Peyer's patch (tissue), 4 donors: ENCODE results near the gene TRIL. TPM values are rescaled to one million over a fixed set of nuclear protein-coding genes. Genes with fewer than 3 reads are reported as not detected.

Experiments used
- DNase-seq, 3 donors: peaks; one replicate each; pipeline ENCODE4 v3.0.0-alpha.2; 2017 to 2019
- H3K27ac ChIP-seq, 4 donors: fragments of 200-600 bp; sonication (generic); one replicate each; pipeline ENCODE4 v1.5.1; 2016 to 2019
- H3K27me3 ChIP-seq, 2 donors: fragments of 200-600 bp; sonication (generic); one replicate each; pipeline ENCODE4 v1.5.1; 2019
- H3K36me3 ChIP-seq, 3 donors: fragments of 200-600 bp; sonication (generic); one replicate each; pipeline ENCODE4 v1.5.1; 2016 to 2019
- H3K4me1 ChIP-seq, 4 donors: fragments of 200-600 bp; sonication (generic); one replicate each; pipeline ENCODE4 v1.5.1; 2016 to 2019
- H3K4me3 ChIP-seq, 4 donors: fragments of 200-600 bp; sonication (generic); 1 replicate in 3 of 4; 2 replicates in 1 of 4; pipeline ENCODE4 v1.5.1; 2016 to 2019; ENCODE audit warnings: mild to moderate bottlenecking in 1 of 4
- H3K9me3 ChIP-seq, 4 donors: fragments of 200-600 bp; sonication (generic); one replicate each; pipeline ENCODE4 v1.5.1; 2016 to 2019; ENCODE audit warnings: mild to moderate bottlenecking in 1 of 4
- POLR2A ChIP-seq, 2 donors: fragments of 450-650 bp; IDR thresholded peaks; one replicate each; pipeline ENCODE4 v1.5.1; 2017; ENCODE audit warnings: antibody characterized with exemption in 2 of 2, mild to moderate bottlenecking in 2 of 2, moderate library complexity in 2 of 2
- total RNA-seq, 4 donors: library from RNA; depleted of rRNA; stranded (reverse); fragments of >200 nt; gene quantifications; one replicate each; pipeline ENCODE4 v1.1.0, GENCODE V29; 2016
- TF ChIP-seq, protein P1 (sequence below), 6 experiments: fragments of 450-650 bp in 4 of 6; fragments of 200-600 bp in 2 of 6; sonication (generic) in 1 of 6; IDR thresholded peaks; one replicate each; pipeline ENCODE4 v1.5.1; 2017 to 2019; ENCODE audit warnings: antibody characterized with exemption in 6 of 6, mild to moderate bottlenecking in 3 of 6, moderate library complexity in 1 of 6

Gene TRIL
- total RNA-seq, 4 donors from 2014 or later: 0.70 to 1.7 (median 1.0) TPM

DNA sequence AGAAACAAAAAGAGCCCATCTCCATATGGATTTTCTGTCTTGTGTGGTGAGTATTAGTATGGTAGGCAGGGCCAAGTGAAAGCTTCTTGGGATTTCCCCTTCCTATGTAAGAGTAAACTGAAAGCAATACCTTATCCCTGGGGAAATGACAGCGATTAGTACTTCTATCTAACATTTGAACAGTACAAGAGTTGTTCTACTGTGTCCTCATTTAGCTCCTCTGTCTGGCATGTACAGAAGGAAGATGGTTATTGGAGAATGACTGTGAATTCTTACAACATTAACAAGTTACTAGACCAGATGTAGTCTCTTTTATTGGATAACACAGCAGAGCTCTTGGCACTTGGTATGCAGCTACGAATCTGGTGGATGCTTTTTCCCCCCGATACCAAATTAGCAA lies 17.9 kb upstream of the TRIL start:
- H3K4me3 ChIP-seq: no peak overlapping the region
- no peak for TF ChIP-seq POLR2A (IDR thresholded peaks at IDR 0.05)
- TF ChIP-seq, protein P1, sequence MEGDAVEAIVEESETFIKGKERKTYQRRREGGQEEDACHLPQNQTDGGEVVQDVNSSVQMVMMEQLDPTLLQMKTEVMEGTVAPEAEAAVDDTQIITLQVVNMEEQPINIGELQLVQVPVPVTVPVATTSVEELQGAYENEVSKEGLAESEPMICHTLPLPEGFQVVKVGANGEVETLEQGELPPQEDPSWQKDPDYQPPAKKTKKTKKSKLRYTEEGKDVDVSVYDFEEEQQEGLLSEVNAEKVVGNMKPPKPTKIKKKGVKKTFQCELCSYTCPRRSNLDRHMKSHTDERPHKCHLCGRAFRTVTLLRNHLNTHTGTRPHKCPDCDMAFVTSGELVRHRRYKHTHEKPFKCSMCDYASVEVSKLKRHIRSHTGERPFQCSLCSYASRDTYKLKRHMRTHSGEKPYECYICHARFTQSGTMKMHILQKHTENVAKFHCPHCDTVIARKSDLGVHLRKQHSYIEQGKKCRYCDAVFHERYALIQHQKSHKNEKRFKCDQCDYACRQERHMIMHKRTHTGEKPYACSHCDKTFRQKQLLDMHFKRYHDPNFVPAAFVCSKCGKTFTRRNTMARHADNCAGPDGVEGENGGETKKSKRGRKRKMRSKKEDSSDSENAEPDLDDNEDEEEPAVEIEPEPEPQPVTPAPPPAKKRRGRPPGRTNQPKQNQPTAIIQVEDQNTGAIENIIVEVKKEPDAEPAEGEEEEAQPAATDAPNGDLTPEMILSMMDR (IDR thresholded peaks at IDR 0.05): no peak
- H3K36me3 ChIP-seq: no peaks in the 10 kb centered on the region
- DNase-seq: no peak
- H3K9me3 ChIP-seq: peaks cover 0 to 21% (median 0%) of the 10 kb centered on the region in 4 donors
- H3K27ac ChIP-seq: no peak overlapping the region
- peaks cover 0 to 5% (median 0%) of the 10 kb centered on the region in 4 donors for H3K4me1 ChIP-seq
- H3K27me3 ChIP-seq: no peaks in the 10 kb centered on the region

DNA sequence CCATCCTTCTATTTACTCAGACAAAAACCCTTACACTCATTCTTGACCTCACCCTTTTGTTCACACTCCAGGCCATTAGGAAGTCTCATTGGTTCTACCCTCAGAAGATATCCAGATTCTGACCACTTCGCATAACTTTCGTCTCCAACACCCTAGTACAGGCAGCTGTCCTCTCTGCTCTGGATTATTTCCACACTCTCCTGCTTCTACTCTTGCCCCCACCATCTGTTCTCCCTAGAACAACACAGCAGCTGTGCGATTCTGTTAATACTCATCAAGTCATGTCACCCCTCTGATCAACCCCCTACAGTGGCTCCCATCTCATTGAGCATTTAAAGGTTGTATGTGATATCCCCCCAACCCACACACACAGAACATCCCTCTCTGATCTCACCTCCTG lies 15.5 kb upstream of the TRIL start:
- Histone ChIP-seq H3K36me3 (no peaks in the 10 kb centered on the region), H3K4me3 (no peak overlapping the region), H3K9me3 (peaks cover 0 to 21% (median 0%) of the 10 kb centered on the region in 4 donors), H3K4me1 (no peaks in the 10 kb centered on the region), H3K27ac (no peak overlapping the region), H3K27me3 (no peaks in the 10 kb centered on the region)
- DNase-seq: no peak
- no peak for TF ChIP-seq POLR2A (IDR thresholded peaks at IDR 0.05)
- TF ChIP-seq, protein P1 (IDR thresholded peaks at IDR 0.05): no peak

DNA sequence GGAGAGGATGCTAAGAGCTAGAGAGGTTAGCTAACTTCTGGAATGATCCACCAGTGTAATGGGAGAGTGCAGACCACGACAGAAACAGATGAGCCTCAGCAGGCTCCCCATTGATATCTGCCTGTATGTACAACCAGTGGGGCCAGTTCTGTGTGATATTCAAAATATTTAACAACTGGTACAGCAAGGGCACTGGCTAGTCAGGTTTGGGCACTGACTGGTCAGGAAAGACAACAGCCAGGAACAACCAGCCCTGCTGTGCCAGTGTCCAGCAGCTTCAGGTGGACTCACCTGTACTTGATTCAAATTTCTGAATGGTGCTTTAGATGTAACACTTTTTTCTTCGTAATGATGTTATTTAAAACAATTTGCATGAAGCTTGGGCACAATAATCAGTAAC lies 5.9 kb upstream of the TRIL start:
- no peaks in the 10 kb centered on the region for H3K4me1 ChIP-seq
- H3K27me3 ChIP-seq: no peaks in the 10 kb centered on the region
- TF ChIP-seq, protein P1 (IDR thresholded peaks at IDR 0.05): no peak
- TF ChIP-seq POLR2A (IDR thresholded peaks at IDR 0.05): no peak
- H3K9me3 ChIP-seq: no peaks in the 10 kb centered on the region
- H3K27ac ChIP-seq: no peak overlapping the region
- no peak for DNase-seq
- no peak overlapping the region for H3K4me3 ChIP-seq
- no peaks in the 10 kb centered on the region for H3K36me3 ChIP-seq

DNA sequence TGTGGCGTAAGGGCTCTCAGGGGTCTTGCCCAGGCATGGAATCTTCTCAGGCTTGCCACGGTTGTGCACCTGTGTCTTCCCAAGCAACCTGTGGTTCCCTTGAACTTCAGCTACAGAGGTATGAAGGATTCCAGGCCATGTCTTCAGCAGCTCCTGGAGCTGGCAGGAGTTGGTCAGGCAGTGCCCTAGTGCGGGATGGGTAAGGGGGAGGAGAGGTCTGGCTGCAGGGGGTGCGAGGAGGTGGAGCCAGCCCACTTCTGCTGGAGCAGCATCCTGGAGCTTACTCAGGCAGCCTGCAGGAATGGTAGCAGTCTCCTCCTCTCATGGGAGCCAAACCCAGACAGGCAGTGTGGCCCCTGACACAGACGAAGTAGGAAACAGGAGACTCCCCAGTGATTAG lies 3.8 kb upstream of the TRIL start:
- no peak for DNase-seq

DNA sequence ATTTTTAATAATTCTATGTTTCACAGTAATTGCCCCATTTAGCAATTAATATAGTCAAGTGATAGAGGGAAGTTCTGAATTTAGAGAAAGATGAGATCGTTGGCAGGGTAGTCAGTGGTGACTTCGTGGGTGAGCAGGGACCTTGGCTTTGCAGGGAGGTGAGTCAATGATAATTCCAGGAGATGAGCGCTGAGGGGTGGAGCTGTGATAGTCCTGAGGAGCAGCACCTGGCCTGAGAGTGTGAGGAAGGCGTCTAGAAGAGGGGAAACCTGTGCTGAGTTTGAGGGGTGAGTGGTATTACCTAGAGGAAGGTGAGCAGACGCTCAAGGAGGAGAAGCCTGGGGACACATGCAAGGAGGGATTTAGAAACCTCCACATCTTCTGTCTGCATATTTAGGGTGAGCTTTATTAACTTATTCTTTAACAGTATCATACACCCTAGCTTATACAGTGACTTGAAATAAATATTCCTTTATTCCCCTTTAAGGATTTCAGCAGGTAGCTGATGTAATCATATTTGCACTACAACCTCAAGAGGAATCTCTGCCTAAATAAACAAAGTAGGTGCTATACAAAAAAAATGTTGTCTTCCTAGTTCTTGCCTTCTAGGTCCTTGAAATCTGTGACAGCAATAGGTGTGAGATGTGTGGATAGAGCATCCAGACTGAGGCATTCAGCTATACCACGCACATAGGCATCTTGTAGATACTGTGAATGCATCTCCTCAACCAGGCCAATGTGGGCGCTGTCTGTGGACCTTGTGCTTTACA lies 2.1 kb upstream of the TRIL start:
- H3K27ac ChIP-seq: no peak overlapping the region
- DNase-seq: no peak

More for the DNA sequence above, 3.8 kb upstream of the TRIL start:
- Histone ChIP-seq H3K4me1 (peaks cover 0 to 20% (median 7%) of the 10 kb centered on the region in 4 donors), H3K27me3 (no peaks in the 10 kb centered on the region), H3K4me3 (no peak overlapping the region), H3K36me3 (no peaks in the 10 kb centered on the region), H3K9me3 (no peaks in the 10 kb centered on the region), H3K27ac (no peak overlapping the region)
- TF ChIP-seq, protein P1 (IDR thresholded peaks at IDR 0.05): no peak
- no peak for TF ChIP-seq POLR2A (IDR thresholded peaks at IDR 0.05)

More for the DNA sequence above, 2.1 kb upstream of the TRIL start:
- TF ChIP-seq, protein P1 (IDR thresholded peaks at IDR 0.05): no peak
- no peak for TF ChIP-seq POLR2A (IDR thresholded peaks at IDR 0.05)
- H3K4me3 ChIP-seq: no peak overlapping the region
- peaks cover 0 to 8% of the 10 kb centered on the region in 2 donors for H3K27me3 ChIP-seq
- H3K4me1 ChIP-seq: peaks cover 0 to 38% (median 16%) of the 10 kb centered on the region in 4 donors
- H3K9me3 ChIP-seq: peaks cover 0 to 6% (median 0%) of the 10 kb centered on the region in 4 donors
- H3K36me3 ChIP-seq: no peaks in the 10 kb centered on the region
